Hematopoietic multipotent progenitor cell treated with erythropoietin and hydrocortisone succinate and interleukin-3 and kit ligand, for 8 days (in vitro differentiated cells): ENCODE measurements around the gene TSPAN17.

Experiments
- DNase-seq: peaks from one replicate; pipeline ENCODE4 v3.0.0-alpha.2; 2015

TSPAN17 gene

GRCh38 chr5:176643491-176644219 is 3.6 kb upstream of the TSPAN17 start:
- no peak for DNase-seq

GRCh38 chr5:176644294-176644693 is 3.0 kb upstream of the TSPAN17 start:
- DNase-seq: no peak

- peak; percentile 72 for DNase-seq
These were observed 2.2 kb upstream of the TSPAN17 start for GRCh38 chr5:176644878-176645670.

- no peak for DNase-seq
These were observed 1.1 kb upstream of the TSPAN17 start for GRCh38 chr5:176646049-176646706.

DNA sequence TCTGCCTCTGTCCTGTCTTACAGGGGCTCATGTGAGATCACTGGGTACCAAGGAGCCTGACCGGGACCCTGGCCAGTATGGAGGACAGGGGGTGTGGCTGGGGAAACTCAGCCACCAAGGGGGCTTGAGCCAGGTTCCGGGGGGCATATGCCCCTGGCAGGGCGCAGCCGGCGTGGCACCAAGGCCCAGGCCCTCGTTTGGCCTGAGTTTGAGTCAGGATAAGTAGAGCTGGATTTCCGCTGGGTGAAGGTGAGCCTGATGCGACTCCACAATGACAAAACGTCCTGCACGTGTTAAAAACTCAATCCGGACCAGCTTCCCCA is 616 bp upstream of the TSPAN17 start:
- DNase-seq: no peak

GRCh38 chr5:176647843-176648473 is 674 bp downstream of the TSPAN17 start:
- peak; percentile 64 for DNase-seq

DNA sequence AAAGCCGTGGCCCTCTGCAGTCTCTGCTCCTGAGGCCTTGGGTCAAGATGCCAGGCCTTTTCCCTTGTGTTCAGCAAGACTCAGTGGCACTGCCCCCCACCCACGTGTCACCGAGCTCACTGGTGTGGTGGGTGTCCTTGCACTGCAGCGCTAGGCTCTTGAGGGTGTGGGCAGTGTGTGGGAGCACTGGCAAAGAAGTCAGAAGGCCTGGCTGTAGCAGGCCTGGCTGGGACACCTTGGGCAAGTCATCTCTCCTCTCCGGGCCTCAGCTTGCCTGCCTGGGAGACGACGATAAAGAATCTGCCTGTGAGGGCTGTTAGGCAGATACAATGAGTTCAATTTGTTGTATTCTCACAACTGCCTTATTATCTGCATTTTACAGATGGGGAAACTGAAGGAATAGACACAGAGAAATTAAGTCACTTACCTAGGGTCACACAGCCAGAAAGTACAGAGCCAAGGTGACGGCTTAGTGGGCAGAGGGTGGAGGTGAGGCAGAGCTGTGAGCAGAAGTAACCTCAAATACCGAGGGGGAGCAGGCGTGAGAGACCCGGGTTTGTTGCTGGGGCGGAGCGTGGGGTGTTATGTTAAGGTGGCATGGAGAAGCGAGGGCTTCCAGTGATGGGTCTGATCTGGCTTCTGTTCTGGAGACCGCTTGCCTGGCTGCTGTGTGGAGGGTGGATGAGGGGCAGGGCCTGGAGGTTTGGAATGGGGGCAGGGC is 1.4 kb downstream of the TSPAN17 start:
- DNase-seq: peak; percentile 98

DNA sequence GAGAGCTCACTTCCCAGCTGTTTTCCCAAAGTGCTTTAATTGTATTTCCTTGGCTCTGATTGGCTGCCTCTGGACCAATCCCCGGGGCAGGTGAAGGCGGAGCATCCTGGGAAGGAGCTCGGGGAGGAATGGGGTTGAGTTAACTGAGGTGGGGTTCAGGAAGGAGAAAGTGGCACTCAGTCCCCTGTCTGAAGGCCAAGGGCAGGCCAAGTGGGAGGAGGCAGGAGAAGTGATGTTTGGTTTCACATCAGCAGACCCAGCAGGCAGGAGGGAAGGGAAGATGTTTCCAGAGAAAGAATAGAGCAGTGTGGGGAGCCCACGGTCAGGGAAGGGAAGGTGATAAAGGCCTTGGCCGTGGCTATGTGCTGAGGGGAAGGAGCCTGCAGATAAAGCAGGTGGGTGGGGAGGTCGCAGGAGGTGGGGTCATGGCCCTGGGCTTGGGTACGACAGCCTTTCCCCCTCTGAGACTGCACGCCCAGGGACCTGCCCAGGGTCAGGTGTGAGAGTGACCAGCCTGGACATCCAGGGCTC is 3.1 kb downstream of the TSPAN17 start:
- peak; percentile 65 for DNase-seq

GRCh38 chr5:176651472-176651980 is 4.2 kb downstream of the TSPAN17 start:
- DNase-seq: no peak

GRCh38 chr5:176652136-176652535 is 4.9 kb downstream of the TSPAN17 start:
- no peak for DNase-seq

DNA sequence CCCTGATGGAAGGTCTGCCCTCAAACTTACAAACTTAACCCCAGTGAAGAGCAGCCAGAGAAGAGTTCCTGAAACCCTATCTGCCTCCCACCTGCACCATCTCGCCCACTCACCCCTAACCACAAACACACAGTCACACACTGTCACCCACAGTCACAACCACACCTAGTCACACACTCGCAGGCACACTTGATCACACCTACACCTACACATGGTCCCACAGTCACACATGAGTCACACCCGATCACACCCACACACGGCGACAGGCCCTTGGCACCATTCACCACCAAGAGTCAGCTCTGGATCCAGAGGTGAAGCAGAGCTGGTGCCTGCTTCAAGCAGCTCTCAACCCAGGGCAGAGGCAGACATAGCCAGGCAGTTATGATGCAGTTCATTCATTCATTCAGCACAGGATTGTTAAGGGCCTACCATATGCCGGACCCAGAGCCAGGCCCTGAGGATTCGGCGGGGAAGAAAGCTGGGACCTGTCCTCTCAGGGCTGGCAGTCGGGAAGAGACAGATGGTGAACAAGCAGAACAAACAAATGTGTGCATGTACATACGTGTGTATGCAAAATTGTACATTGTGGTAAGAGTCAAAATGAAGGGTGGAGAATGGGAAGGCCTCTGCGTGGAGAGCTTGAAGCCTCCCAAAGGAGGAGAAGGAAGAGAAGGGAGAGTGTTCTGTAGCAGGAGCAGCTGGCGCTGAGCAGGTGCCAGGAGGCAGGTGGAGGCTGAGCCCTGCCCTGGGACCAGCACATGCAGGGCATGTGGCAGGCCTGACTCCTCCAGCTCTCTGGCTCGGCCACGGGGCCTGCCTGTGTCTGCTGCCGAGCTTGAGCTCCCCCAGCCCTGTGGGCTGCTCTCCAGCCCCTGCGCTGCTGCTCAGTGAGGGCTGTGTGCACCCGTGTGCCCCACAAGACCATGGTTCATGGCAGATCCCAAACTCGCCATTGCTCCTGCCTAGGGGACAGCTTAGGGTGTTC is 6.4 kb downstream of the TSPAN17 start:
- DNase-seq: peak; percentile 52

- DNase-seq: no peak
These were observed 7.6 kb downstream of the TSPAN17 start for GRCh38 chr5:176654856-176655255.

GRCh38 chr5:176656467-176656990 is 9.2 kb downstream of the TSPAN17 start:
- no peak for DNase-seq

- peak; percentile 72 for DNase-seq
These were observed 10.8 kb downstream of the TSPAN17 start for GRCh38 chr5:176658007-176658599.

- no peak for DNase-seq
These were observed 11.7 kb downstream of the TSPAN17 start for GRCh38 chr5:176658817-176659511.

- DNase-seq: no peak
These were observed 12.2 kb downstream of the TSPAN17 start for GRCh38 chr5:176659512-176659839.

DNA sequence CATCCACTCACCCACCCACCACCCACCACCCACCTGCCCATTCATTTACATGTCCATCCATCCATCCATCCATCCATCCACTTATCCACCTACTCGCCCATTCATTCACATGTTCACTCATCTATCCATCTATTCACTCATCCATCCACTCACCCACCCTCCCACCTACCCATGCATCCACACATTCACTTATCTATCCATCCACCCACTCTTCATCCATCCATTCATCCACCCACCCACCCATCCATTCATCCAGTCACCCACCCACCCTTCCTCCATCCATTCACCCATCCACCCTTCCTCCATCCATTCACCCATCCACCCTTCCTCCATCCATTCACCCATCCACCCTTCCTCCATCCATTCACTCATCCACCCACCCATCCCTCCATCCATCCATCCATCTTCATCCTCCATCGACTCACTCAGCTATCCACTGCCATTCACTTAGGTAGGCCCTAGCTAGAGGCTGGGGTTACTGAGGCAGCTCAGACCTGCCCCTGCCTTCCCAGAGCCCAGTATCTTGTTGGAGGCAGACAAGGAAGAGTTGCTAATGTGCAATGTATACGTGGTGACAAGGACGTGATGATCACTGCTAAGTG is 12.7 kb downstream of the TSPAN17 start:
- no peak for DNase-seq

- no peak for DNase-seq
These were observed 13.2 kb downstream of the TSPAN17 start for GRCh38 chr5:176660530-176660859.

GRCh38 chr5:176660860-176661641 is 13.8 kb downstream of the TSPAN17 start:
- DNase-seq: peak; percentile 73
